Osteocyte (in vitro differentiated cells): ENCODE measurements around the gene G3BP2. TPM values are rescaled to one million over a fixed set of nuclear protein-coding genes. Genes with fewer than 3 reads are reported as not detected.

ENCODE experiments used
- DNase-seq: peaks from one replicate; pipeline ENCODE4 v3.0.0; 2021; ENCODE audit warnings: mixed read lengths; ENCODE audit not compliant: unreplicated experiment; ENCODE audit errors: extremely low spot score
- H3K27ac Mint-ChIP-seq: one replicate; pipeline ENCODE4 v1.8.0; 2021; ENCODE audit warnings: mild to moderate bottlenecking, mixed read lengths; ENCODE audit not compliant: unreplicated experiment
- H3K27me3 Mint-ChIP-seq: one replicate; pipeline ENCODE4 v1.8.0; 2021; ENCODE audit warnings: mixed read lengths; ENCODE audit not compliant: unreplicated experiment
- H3K36me3 Mint-ChIP-seq: one replicate; pipeline ENCODE4 v1.8.0; 2021; ENCODE audit warnings: mixed read lengths; ENCODE audit not compliant: unreplicated experiment
- H3K4me1 Mint-ChIP-seq: one replicate; pipeline ENCODE4 v1.8.0; 2021; ENCODE audit warnings: mixed read lengths; ENCODE audit not compliant: unreplicated experiment
- H3K4me3 Mint-ChIP-seq: one replicate; pipeline ENCODE4 v1.8.0; 2021; ENCODE audit warnings: mild to moderate bottlenecking, moderate library complexity, mixed read lengths; ENCODE audit not compliant: unreplicated experiment
- H3K9me3 Mint-ChIP-seq: one replicate; pipeline ENCODE4 v1.8.0; 2021; ENCODE audit warnings: mixed read lengths; ENCODE audit not compliant: unreplicated experiment
- total RNA-seq: library from RNA; stranded (reverse); gene quantifications from 2 replicates; pipeline ENCODE4 v1.2.1, GENCODE V29; 2021
- TF ChIP-seq, protein P1 (sequence below): fragments of 200-600 bp; sonication (generic); IDR thresholded peaks from 2 replicates; pipeline ENCODE4 v1.5.0; 2021; ENCODE audit warnings: antibody characterized with exemption, mild to moderate bottlenecking, moderate library complexity

Gene G3BP2
- total RNA-seq, 1 donor from 2014 or later = 141 TPM

DNA sequence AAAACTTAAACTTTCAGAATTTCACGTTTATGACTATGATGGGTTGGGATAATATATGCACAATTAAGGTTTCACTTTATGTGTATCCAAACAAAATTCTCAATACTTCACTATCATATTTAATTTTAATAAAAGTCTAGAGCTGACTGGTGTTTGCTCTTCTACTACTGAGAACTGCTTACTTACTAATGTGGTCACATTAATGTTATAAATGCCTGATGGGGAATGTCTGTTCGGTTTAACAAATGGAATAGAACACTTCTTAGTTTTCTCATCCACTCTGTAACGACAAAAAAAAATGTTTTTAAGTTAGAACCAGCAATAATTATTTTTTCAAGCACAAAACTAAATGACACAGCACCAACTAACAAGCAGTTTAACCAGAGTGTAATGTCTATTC is 77.2 kb downstream of the G3BP2 start:
- no peaks in the 10 kb centered on the region for H3K4me1 Mint-ChIP-seq
- H3K27ac Mint-ChIP-seq = no peak overlapping the region
- no peaks in the 10 kb centered on the region for H3K9me3 Mint-ChIP-seq
- no peaks in the 10 kb centered on the region for H3K27me3 Mint-ChIP-seq
- H3K36me3 Mint-ChIP-seq = peaks cover 7% of the 10 kb centered on the region
- no peak for DNase-seq
- TF ChIP-seq, protein P1, sequence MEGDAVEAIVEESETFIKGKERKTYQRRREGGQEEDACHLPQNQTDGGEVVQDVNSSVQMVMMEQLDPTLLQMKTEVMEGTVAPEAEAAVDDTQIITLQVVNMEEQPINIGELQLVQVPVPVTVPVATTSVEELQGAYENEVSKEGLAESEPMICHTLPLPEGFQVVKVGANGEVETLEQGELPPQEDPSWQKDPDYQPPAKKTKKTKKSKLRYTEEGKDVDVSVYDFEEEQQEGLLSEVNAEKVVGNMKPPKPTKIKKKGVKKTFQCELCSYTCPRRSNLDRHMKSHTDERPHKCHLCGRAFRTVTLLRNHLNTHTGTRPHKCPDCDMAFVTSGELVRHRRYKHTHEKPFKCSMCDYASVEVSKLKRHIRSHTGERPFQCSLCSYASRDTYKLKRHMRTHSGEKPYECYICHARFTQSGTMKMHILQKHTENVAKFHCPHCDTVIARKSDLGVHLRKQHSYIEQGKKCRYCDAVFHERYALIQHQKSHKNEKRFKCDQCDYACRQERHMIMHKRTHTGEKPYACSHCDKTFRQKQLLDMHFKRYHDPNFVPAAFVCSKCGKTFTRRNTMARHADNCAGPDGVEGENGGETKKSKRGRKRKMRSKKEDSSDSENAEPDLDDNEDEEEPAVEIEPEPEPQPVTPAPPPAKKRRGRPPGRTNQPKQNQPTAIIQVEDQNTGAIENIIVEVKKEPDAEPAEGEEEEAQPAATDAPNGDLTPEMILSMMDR = no peak
- H3K4me3 Mint-ChIP-seq = no peak overlapping the region

DNA sequence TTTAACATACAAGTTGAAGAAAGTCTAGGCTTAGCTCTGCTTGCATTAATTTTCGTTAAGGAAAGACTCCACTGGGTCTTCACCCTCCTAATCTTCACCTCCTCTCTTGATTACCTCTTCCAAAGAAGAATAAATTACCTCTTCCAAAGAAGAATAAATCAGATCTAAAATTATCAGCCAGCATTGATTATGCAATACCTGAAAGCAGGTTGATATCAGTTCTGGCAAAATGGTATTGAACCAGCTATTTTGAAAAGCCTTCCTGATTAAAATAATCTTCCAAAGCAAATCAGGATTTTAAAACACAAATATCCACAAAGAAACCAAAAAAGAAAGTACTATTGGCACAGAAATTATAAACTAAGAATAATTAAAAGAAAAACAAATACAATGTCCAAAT is 79.8 kb downstream of the G3BP2 start:
- Mint-ChIP-seq H3K4me3 (no peak overlapping the region), H3K4me1 (no peaks in the 10 kb centered on the region), H3K9me3 (no peaks in the 10 kb centered on the region), H3K36me3 (peaks cover 3% of the 10 kb centered on the region), H3K27ac (no peak overlapping the region), H3K27me3 (no peaks in the 10 kb centered on the region)
- no peak for DNase-seq
- TF ChIP-seq, protein P1 = no peak

Other genes starting within 250 kb of the G3BP2 start
- 17.8 and 20.7 TPM in 2 replicates for gene RCHY1, start 159.0 kb downstream of the G3BP2 start, total RNA-seq
- gene THAP6, start 158.9 kb downstream of the G3BP2 start, total RNA-seq = 13.0 and 15.9 TPM in 2 replicates
- gene ODAPH, start 117.3 kb downstream of the G3BP2 start, total RNA-seq = not detected in 2 replicates
- 2.3 and 5.0 TPM in 2 replicates for gene CDKL2, start 42.9 kb downstream of the G3BP2 start, total RNA-seq
- gene USO1, start 51.2 kb upstream of the G3BP2 start, total RNA-seq = 67.6 and 69.6 TPM in 2 replicates
- gene PPEF2, start 229.0 kb upstream of the G3BP2 start, total RNA-seq = not detected in 2 replicates